Gastrocnemius medialis (tissue), 4 donors: ENCODE results near the gene PDCD2L.

ENCODE experiments used
- CTCF ChIP-seq, 5 experiments: fragments of 450-650 bp in 3 of 5; fragments of 200-600 bp in 2 of 5; sonication (generic) in 2 of 5; IDR thresholded peaks in 4 of 5; conservative IDR thresholded peaks in 1 of 5; 1 replicate in 4 of 5; 2 replicates in 1 of 5; pipeline ENCODE4 v1.5.1; 2016 to 2019; ENCODE audit warnings: antibody characterized with exemption in 5 of 5, mild to moderate bottlenecking in 3 of 5, moderate library complexity in 3 of 5
- POLR2A ChIP-seq, 2 donors: fragments of 450-650 bp; IDR thresholded peaks; one replicate each; pipeline ENCODE4 v1.6.1; 2017; ENCODE audit warnings: antibody characterized with exemption in 2 of 2, mild to moderate bottlenecking in 2 of 2, moderate library complexity in 2 of 2

GRCh38 chr19:34404109-34404909 lies at the start of gene PDCD2L:
- no peak for TF ChIP-seq CTCF (IDR thresholded peaks at IDR 0.05 in 4 of 5, conservative IDR thresholded peaks at IDR 0.05 in 1 of 5)
- peak; percentile 59 to 73 for TF ChIP-seq POLR2A (IDR thresholded peaks at IDR 0.05)
